ENCODE results near the gene SLC44A1.

Gene SLC44A1

DNA sequence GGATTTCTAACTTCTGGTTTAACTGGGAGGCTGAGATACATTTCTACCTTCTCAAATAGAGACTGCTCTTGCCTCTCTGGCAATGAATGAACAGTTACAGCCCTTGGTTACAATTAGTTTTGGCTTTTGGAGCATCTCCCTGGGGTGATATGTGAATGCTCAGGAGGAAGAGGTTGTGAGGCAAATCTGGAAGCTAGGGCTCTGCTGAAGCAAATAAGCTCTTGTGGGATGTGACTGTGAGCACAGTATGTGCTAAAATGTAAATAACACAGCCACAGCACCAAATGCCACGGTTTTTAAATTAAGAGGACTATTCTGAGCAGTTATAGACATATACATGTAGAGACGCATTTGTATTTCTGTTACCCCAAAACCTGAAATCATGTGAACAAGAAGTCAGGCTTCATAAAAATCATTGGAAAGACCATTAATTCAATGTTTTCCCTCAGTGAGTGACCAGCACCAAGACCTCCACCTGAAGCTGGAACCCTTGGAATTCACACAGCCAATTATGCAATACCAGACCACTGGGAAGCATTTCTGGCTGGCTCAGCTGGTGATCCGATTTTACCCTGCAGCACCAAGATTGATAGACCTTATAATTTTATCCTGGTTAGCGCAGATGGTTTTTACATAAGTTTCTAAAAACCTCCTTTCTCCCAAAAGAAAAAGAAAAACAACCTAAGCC is 3.0 kb upstream of the SLC44A1 start:
- TF ChIP-seq, protein P1, sequence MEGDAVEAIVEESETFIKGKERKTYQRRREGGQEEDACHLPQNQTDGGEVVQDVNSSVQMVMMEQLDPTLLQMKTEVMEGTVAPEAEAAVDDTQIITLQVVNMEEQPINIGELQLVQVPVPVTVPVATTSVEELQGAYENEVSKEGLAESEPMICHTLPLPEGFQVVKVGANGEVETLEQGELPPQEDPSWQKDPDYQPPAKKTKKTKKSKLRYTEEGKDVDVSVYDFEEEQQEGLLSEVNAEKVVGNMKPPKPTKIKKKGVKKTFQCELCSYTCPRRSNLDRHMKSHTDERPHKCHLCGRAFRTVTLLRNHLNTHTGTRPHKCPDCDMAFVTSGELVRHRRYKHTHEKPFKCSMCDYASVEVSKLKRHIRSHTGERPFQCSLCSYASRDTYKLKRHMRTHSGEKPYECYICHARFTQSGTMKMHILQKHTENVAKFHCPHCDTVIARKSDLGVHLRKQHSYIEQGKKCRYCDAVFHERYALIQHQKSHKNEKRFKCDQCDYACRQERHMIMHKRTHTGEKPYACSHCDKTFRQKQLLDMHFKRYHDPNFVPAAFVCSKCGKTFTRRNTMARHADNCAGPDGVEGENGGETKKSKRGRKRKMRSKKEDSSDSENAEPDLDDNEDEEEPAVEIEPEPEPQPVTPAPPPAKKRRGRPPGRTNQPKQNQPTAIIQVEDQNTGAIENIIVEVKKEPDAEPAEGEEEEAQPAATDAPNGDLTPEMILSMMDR (IDR thresholded peaks at IDR 0.05; ENCODE audit: low read length, missing control alignments) = no peak
- no peak overlapping the region for H3K4me3 ChIP-seq (replicated peaks; ENCODE audit: low read depth, low read length)
- peak; percentile 35 for DNase-seq (ENCODE audit: low read depth)

DNA sequence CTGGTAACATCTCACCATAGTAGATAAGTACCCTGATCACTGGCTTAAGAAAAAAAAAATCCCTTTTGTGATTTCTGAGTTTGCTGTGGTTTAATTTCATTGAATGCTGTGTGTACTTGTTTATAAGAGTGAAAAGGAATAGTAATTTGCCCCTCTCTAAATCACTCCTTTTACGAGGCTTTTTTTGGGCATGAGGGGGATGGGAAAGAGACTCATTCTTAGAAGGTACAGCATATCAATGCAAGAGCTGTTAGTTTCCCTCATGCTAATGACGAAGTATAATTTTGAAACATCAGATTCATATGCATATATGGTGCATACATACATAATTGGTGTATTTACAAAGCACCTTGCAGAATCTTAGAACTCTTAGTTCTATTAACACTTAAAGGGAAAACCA is 2.4 kb upstream of the SLC44A1 start:
- no peak for DNase-seq (ENCODE audit: low read depth)
- H3K4me3 ChIP-seq (replicated peaks; ENCODE audit: low read depth, low read length) = peak overlapping the region; percentile 41
- TF ChIP-seq, protein P1 (IDR thresholded peaks at IDR 0.05; ENCODE audit: low read length, missing control alignments) = no peak

DNA sequence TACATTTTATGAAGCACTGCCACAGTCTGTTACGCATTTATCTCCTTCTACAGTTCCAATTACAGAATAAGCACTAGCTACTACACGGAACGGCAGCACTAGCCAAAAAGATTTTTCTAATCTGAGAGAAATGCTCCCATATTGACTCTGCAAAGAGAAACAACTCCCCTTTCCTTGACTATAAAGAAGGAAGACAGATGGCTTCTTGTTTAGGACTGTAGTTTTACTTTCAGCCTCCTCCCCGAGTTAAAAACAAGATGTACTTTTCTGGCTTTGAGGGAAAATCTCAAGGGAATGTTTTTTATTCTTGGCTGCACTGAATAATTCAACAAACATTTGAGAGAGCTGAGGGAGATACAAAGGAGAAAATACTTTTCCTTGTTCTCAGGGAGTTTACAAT is 1.9 kb upstream of the SLC44A1 start:
- peak; percentile 46 for DNase-seq (ENCODE audit: low read depth)
- TF ChIP-seq, protein P1 (IDR thresholded peaks at IDR 0.05; ENCODE audit: low read length, missing control alignments) = no peak
- H3K4me3 ChIP-seq (replicated peaks; ENCODE audit: low read depth, low read length) = peak overlapping the region; percentile 41

DNA sequence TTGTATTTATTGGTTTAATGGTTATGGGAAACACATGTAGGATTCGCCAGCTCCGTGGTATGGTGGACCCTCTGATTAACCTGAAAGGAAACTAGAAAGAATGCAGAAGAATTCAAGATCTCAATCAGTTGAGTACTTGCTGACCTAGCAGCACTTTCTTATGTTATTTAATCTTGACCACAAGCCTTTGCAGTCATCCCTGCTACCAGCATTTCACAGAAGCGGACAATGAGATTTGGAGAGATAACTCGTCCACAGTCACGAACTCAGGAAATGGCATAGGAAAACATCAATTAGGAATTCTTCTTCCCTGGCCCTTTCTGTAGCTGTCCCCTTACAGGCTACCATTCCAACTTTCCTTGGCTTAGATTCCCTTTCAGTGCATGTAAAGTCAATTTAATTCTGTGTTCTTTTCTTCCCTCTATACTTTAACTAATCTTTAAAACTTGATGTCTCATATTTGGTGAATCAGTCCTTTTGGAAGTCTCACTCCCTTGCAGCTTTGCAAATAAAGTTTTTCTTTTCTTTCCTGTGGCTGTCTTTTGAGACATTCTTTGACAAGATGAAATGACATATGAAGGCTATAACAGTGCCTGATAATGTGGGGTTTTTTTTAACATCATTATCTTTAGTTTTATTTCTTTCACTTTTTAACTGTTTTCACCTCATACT is 1.3 kb upstream of the SLC44A1 start:
- DNase-seq (ENCODE audit: low read depth) = peak; percentile 74
- TF ChIP-seq, protein P1 (IDR thresholded peaks at IDR 0.05; ENCODE audit: low read length, missing control alignments) = no peak
- H3K4me3 ChIP-seq (replicated peaks; ENCODE audit: low read depth, low read length) = peak overlapping the region; percentile 41

DNA sequence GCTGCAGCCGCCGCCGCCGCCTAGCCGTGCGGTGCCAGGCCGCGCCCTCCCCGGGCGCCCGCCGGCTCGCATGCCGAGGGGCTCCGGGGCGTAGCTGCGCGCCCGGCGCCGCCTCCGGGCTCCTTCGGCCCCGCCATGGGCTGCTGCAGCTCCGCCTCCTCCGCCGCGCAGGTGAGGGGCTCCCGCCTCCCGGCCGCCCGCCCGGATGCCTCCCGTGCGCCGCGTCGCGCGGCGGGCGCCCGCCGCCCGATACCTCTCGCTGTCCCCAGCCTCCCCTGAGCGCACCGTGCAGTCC is 230 bp downstream of the SLC44A1 start:
- H3K4me3 ChIP-seq (replicated peaks; ENCODE audit: low read depth, low read length) = peak overlapping the region; percentile 84
- TF ChIP-seq, protein P1 (IDR thresholded peaks at IDR 0.05; ENCODE audit: low read length, missing control alignments) = no peak
- no peak for DNase-seq (ENCODE audit: low read depth)

DNA sequence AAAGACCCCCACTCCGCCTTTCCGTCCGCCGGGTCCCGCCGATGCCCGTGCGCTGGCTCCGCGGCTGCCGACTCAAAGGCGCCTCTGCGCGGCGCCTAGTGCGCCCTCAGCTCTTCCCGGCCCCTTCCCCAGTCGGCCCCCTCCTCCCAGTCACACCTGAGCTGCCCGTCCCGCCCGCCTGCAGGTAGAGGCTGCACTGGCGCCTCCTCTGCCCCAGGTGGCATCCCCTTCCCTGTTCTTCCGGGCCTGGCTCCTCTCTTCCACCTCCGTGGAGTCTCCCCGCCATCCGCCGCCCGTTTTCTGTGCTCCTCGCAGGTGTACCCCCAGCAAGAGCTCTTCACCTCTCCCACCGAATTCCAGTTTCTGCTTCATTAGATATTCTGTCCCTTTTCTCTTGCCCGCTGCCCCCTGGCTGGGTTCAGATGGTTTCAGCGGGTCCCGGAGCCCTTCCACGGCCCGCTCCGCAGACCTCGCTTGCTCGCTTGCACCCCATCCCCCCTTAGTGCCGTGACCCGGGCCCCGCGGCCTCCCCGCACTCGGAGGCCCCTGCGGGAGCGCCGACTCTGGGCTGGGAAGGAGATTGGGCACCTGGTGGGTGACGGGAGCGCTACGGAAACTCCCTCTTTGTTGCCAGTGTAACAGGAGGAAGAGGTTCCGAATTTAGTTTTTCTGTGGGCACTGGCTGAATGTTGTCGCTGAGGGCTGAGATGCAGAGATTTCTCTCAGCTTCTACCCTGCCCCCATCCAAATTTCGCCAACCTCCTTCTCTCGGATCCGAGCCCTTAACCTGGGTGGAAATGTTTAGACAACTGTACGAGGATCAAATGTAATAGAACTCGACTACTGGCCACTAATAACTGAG is 809 bp downstream of the SLC44A1 start:
- TF ChIP-seq, protein P1 (IDR thresholded peaks at IDR 0.05; ENCODE audit: low read length, missing control alignments) = no peak
- peak; percentile 61 for DNase-seq (ENCODE audit: low read depth)
- peak overlapping the region; percentile 84 for H3K4me3 ChIP-seq (replicated peaks; ENCODE audit: low read depth, low read length)

Data from fibroblast of pulmonary artery (primary cell).